ENCODE results near the gene MAMDC4.

Gene MAMDC4

DNA sequence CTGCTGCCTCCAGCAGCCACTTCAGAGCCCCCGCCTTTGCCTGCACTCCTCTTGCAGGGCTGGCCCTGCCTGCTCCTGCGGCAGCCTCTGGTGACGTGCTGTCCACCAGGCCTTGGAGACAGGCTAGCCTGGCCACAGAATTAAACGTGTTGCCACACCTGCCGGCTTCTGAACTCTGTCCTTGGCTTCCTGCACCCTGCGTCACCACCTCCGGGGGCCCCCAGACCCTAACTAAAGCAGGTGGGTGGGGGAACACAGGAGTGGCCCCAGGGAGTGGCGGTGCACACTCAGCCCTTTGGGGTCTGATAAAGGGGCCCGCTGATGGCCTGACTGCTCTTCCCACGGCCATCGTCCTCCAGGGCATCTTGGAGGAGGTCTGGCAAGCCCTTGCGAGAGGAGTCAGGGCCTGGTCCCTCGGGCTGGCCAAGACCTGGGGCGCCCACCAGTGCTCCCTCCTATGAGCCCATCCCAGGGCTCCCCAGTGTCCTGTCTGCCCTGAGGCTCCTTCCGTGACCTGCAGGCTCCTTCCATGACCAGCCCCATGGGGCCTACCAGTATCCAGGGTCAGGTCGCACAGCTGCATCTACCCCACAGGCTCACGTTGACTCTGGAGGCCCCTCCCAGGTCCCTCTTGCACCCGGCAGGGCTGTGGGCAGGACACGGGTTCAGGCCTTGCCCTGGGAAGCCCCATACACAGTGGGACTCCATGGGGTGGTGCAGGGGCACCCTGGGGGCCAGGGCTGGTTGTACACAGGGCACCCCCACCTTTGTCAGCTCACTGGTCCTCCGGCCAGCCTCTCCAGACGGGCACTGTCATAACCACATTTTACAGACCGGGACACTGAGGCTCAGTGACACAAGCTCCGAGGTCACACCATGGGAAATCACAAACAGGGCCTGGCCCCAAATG, 1.0 kb upstream of the MAMDC4 start:
- H3K4me1 ChIP-seq (ENCODE audit: insufficient read depth, low read length) = peaks cover 18% of the 10 kb centered on the region
- H3K4me3 ChIP-seq (ENCODE audit: low read depth in 1 of 2, low read length in 2 of 2) = no peak overlapping the region
- peaks cover 6% of the 10 kb centered on the region for H3K79me2 ChIP-seq (ENCODE audit: insufficient read depth, low read length)
- no peak for ATAC-seq (ENCODE audit: insufficient read depth, low read depth)
- no peak overlapping the region for H3K27ac ChIP-seq (ENCODE audit: low read length)
- no peak overlapping the region for H3K4me2 ChIP-seq (ENCODE audit: insufficient read depth, low read length)
- H3K27me3 ChIP-seq (ENCODE audit: insufficient read depth, low read length, poor library complexity) = no peaks in the 10 kb centered on the region
- peaks cover 23% of the 10 kb centered on the region for H3K36me3 ChIP-seq (ENCODE audit: insufficient read depth, low read length)
- peaks cover 15% of the 10 kb centered on the region for H4K20me1 ChIP-seq (ENCODE audit: insufficient read depth, low read length)
- no peaks in the 10 kb centered on the region for H3K9me3 ChIP-seq (ENCODE audit: insufficient read depth, low read length, severe bottlenecking)
- H2AFZ ChIP-seq (ENCODE audit: low read depth, low read length) = no peak overlapping the region
- no peak overlapping the region for H3K9ac ChIP-seq (ENCODE audit: low read depth, low read length)
- DNase-seq = no peak
- TF ChIP-seq EZH2 (IDR thresholded peaks at IDR 0.05; ENCODE audit: borderline replicate concordance, low read depth, low read length, severe bottlenecking) = no peak
- TF ChIP-seq, protein P1, sequence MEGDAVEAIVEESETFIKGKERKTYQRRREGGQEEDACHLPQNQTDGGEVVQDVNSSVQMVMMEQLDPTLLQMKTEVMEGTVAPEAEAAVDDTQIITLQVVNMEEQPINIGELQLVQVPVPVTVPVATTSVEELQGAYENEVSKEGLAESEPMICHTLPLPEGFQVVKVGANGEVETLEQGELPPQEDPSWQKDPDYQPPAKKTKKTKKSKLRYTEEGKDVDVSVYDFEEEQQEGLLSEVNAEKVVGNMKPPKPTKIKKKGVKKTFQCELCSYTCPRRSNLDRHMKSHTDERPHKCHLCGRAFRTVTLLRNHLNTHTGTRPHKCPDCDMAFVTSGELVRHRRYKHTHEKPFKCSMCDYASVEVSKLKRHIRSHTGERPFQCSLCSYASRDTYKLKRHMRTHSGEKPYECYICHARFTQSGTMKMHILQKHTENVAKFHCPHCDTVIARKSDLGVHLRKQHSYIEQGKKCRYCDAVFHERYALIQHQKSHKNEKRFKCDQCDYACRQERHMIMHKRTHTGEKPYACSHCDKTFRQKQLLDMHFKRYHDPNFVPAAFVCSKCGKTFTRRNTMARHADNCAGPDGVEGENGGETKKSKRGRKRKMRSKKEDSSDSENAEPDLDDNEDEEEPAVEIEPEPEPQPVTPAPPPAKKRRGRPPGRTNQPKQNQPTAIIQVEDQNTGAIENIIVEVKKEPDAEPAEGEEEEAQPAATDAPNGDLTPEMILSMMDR (IDR thresholded peaks at IDR 0.05; ENCODE audit: borderline replicate concordance, extremely low read depth, low read length, poor library complexity, severe bottlenecking) = no peak

DNA sequence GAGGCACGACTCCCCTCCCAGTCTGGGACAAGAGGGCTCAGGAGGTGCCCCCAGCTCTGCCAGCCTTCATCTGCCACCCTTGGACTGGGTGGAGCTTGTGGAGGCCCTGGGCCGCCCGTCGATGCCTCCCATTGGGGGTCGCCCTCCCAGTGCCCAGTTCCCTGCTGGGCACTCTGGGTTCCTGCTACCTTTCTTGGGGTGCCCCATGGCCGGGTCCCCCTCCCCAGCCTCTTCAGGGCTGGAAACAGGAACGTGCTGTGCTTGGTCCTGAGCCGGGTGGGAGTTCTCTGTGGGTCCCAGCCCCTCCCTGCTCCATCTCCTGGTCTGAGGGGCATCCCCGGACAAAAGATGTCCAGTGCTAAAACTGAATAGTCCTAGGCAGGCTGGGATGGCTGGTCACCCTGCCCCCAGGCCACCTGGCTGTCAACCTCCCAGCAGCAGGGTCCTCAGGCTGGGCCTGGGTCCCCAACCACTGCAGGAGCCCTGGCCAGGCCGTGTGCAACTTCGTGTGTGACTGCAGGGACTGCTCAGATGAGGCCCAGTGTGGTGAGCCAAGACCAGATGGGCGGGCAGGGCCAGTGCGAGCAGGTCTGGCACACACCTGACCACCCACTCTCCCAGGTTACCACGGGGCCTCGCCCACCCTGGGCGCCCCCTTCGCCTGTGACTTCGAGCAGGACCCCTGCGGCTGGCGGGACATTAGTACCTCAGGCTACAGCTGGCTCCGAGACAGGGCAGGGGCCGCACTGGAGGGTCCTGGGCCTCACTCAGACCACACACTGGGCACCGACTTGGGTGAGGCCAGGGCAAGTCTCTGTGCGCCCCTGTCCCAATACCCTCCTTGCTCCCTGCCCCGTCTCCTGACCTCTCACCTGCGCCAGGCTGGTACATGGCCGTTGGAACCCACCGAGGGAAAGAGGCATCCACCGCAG, 784 bp downstream of the MAMDC4 start:
- Histone ChIP-seq H2AFZ (ENCODE audit: low read depth, low read length) (no peak overlapping the region), H3K4me2 (ENCODE audit: insufficient read depth, low read length) (no peak overlapping the region), H3K27me3 (ENCODE audit: insufficient read depth, low read length, poor library complexity) (no peaks in the 10 kb centered on the region), H3K36me3 (ENCODE audit: insufficient read depth, low read length) (peaks cover 23% of the 10 kb centered on the region), H3K4me1 (ENCODE audit: insufficient read depth, low read length) (peaks cover 12% of the 10 kb centered on the region), H4K20me1 (ENCODE audit: insufficient read depth, low read length) (peaks cover 15% of the 10 kb centered on the region), H3K79me2 (ENCODE audit: insufficient read depth, low read length) (peaks cover 3% of the 10 kb centered on the region), H3K9me3 (ENCODE audit: insufficient read depth, low read length, severe bottlenecking) (no peaks in the 10 kb centered on the region), H3K27ac (ENCODE audit: low read length) (no peak overlapping the region), H3K4me3 (ENCODE audit: low read depth in 1 of 2, low read length in 2 of 2) (no peak overlapping the region), H3K9ac (ENCODE audit: low read depth, low read length) (no peak overlapping the region)
- TF ChIP-seq EZH2 (IDR thresholded peaks at IDR 0.05; ENCODE audit: borderline replicate concordance, low read depth, low read length, severe bottlenecking) = no peak
- TF ChIP-seq, protein P1 (IDR thresholded peaks at IDR 0.05; ENCODE audit: borderline replicate concordance, extremely low read depth, low read length, poor library complexity, severe bottlenecking) = no peak
- ATAC-seq (ENCODE audit: insufficient read depth, low read depth) (no peak), DNase-seq (no peak)

DNA sequence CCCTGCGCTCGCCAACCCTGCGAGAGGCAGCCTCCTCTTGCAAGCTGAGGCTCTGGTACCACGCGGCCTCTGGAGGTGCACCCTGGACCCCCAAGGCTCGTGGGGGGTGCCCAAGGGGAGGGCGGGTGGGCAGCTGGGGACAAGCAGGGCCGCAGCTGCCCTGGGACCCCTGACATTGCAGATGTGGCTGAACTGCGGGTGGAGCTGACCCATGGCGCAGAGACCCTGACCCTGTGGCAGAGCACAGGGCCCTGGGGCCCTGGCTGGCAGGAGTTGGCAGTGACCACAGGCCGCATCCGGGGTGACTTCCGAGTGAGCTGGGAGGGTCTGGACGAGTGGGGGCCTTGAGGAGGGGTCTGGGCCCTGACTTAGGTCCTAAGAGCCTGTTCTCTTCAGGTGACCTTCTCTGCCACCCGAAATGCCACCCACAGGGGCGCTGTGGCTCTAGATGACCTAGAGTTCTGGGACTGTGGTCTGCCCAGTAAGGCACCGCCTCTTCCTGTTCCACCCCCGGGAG, 1.5 kb downstream of the MAMDC4 start:
- Histone ChIP-seq H4K20me1 (ENCODE audit: insufficient read depth, low read length) (peaks cover 22% of the 10 kb centered on the region), H3K4me3 (ENCODE audit: low read depth in 1 of 2, low read length in 2 of 2) (no peak overlapping the region), H3K9me3 (ENCODE audit: insufficient read depth, low read length, severe bottlenecking) (no peaks in the 10 kb centered on the region), H3K4me2 (ENCODE audit: insufficient read depth, low read length) (no peak overlapping the region), H3K27me3 (ENCODE audit: insufficient read depth, low read length, poor library complexity) (no peaks in the 10 kb centered on the region), H2AFZ (ENCODE audit: low read depth, low read length) (no peak overlapping the region), H3K27ac (ENCODE audit: low read length) (no peak overlapping the region), H3K36me3 (ENCODE audit: insufficient read depth, low read length) (peaks cover 19% of the 10 kb centered on the region), H3K79me2 (ENCODE audit: insufficient read depth, low read length) (no peaks in the 10 kb centered on the region), H3K4me1 (ENCODE audit: insufficient read depth, low read length) (peaks cover 10% of the 10 kb centered on the region), H3K9ac (ENCODE audit: low read depth, low read length) (no peak overlapping the region)
- no peak for ATAC-seq (ENCODE audit: insufficient read depth, low read depth)
- no peak for TF ChIP-seq EZH2 (IDR thresholded peaks at IDR 0.05; ENCODE audit: borderline replicate concordance, low read depth, low read length, severe bottlenecking)
- TF ChIP-seq, protein P1 (IDR thresholded peaks at IDR 0.05; ENCODE audit: borderline replicate concordance, extremely low read depth, low read length, poor library complexity, severe bottlenecking) = no peak
- DNase-seq = no peak

Data from DND-41 (cell line).